Right ventricle myocardium superior (tissue), 1 donor: Measurements from ENCODE around the gene AJAP1. TPM values are rescaled to one million over a fixed set of nuclear protein-coding genes. Genes with fewer than 3 reads are reported as not detected.

Experiments
- ATAC-seq: fragments of 200-7000 bp; cut with Tn5 transposase; one replicate; pipeline ENCODE4 v1.9.1; 2020; ENCODE audit warnings: mild to moderate bottlenecking; ENCODE audit not compliant: poor library complexity
- DNase-seq: peaks from one replicate; pipeline ENCODE4 v3.0.0-alpha.2; 2020
- intact Hi-C: fragments of 100-400 bp; cut with DNase I; formaldehyde crosslinking; loops from one replicate; pipeline ENCODE4 v1.11.2; 2022
- total RNA-seq: library from RNA; stranded (reverse); fragmentation: NEBNext Ultra II Directional; extraction: Animal tissue kit (Norgen Biotek cat#: 25700); gene quantifications from one replicate; pipeline ENCODE4 v1.2.1, GENCODE V29; 2021
- donor health status: DM: no; HTN: yes; CAD: no; lungs with severe emphysema.

Gene AJAP1
- total RNA-seq, 1 donor from 2014 or later: 0.05 TPM

DNA sequence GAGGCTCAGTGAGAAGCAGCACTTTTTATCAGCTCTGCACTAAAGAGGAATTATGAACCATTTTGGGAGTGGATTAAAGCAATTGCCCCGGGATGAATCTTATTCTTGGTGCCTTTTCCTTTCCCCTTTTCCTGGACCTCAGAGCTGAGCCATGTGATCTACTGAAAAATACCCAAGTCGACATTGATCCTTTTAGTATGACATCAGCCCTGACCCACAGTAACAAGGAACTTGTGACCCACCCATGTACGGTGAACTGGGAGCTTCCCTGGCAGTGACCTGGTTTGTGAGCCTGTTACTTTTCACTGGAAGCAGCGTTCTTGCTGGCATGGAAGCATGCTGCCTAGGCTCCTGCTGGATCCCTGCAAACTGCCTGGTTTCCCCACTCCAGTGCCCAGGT is 15.9 kb downstream of the AJAP1 start:
- DNase-seq: no peak

DNA sequence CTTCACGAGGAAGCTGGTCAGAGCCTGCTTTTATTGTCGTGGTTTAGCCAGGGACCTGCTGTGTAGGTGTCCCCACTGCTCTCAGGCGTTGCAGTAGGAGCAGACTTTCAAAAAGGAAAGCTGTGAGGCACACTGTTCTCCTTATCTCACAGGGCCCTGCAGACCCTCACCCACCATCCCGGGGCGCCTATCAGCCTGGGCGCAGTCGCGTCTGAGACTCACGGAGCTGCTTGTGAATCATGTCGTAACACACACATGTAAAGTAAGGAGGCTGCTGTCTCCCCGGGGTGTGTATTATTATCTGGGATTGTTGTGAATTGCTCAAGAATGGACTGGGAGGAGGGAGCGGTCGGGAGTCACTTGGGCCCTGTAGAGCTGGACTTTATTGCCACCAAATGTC is 17.4 kb downstream of the AJAP1 start:
- no peak for ATAC-seq
- DNase-seq: no peak
- intact Hi-C loops: no loop called here

More for the DNA sequence above, 15.9 kb downstream of the AJAP1 start:
- ATAC-seq: no peak
- intact Hi-C loops: no loop called here

DNA sequence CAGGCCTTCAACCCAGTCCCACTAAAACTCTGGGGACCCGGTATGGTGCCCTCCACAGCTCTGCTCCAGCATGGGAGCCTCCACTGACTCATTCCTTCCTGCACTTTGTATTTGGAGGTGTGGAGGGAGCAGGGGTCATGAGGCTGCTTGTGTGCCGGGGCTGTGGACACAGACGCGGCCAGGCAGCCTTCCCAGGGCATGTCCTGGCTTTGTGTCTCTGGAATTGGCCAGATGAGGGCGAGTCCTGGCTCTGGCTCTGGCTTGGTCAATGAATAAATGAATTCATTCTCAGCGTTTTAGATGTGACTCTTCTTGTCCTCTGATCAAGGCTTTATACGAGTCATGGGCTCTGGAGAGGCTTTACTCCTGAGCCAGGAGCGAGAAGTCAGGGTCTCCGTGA is 19.1 kb downstream of the AJAP1 start:
- DNase-seq (no peak), ATAC-seq (no peak)
- intact Hi-C loops: no loop called here

DNA sequence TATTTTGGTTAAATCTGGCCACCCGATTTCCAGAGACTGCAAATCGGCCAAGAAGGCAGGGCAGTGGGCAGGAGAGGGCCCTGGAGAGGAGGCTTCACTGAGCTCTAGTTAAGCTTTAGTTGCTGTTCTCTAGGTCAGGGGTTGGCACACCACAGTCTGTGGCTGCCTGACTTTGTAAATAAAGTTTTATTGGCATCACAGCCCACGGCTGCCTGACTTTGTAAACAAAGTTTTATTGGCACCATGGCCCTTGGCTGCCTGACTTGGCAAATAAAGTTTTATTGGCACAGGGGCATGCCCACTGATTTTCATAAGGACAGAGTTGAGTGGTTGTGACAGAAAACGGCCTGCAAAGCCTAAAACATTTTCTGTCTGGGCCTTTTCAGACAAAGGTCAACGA is 19.7 kb downstream of the AJAP1 start:
- intact Hi-C loops: no loop called here
- DNase-seq: no peak
- no peak for ATAC-seq

DNA sequence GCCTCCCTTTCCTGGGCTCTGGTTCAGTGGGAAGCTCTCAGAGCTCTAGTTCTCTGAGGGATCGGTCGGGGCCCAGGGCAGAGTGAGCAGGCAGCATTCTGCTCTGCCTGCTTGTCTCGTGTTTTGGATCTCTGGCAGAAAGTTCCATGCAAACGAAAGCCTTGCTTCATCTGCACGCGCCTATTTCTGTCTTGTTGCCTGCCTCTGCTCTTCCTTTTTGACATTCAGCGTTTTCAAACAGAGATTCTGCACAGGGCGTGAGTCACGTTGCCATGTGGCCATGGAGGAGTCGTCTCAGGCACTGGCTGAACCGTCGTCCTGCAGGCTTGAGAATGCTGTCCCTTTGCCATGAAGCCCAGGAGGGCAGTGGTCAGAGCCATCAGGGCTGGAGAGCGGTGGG is 20.3 kb downstream of the AJAP1 start:
- intact Hi-C loops: no loop called here
- no peak for DNase-seq
- ATAC-seq: no peak

DNA sequence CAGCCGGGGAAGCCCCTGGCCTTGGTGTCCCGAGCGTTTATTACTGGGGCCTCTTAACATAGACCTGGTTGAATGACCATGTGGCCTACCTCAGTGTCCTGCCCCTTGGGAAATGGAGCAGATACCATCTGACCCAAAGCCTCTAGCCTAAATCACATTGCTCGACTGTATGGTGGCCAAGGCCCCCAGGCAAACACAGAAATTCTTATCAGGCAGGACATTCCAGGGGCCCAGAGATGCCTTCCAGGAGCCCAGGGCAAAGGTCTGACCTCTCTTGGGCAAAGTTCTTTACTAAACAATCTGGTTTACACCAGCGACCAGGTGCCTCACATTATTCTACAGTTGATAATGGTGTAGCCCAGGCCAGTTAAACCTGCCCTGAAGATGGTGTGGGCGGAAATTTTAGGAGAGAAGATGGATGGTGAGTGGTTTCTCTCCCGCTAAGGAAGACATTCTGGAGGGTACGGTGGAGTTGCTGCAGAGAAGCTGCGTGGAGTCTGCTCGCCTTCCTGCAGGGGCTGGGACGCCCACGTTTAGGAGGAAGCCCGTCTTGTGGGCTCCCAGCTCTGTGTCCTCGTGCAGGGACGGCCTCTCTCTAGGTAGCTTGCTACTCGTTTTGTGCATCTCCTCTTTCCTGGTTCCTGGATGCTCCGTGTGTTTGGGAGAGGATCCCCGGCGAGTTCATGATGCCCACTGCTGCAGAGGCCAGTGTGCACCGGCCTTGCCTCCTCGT is 21.2 kb downstream of the AJAP1 start:
- no peak for DNase-seq
- ATAC-seq: no peak
- intact Hi-C loops: no loop called here

DNA sequence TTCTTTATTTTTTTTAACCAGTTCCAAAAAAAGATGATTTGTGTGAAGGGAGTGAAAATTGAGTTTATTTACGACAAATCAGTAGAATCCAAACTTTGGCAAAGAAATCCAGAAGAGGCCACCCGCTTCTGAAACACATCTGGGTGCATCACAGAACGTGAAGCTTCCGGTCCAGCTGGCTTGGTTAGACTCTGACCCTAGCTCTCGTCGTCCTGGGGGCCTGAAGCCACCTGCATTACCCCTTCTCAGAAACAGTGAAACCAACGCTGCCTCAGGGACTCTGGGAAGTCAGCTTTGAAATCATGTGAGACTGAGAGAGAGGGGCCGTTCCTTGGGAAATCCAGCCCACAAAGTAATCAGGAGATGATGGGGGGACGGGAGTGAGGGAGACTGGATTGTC is 21.8 kb downstream of the AJAP1 start:
- ATAC-seq (no peak), DNase-seq (no peak)
- intact Hi-C loops: no loop called here

DNA sequence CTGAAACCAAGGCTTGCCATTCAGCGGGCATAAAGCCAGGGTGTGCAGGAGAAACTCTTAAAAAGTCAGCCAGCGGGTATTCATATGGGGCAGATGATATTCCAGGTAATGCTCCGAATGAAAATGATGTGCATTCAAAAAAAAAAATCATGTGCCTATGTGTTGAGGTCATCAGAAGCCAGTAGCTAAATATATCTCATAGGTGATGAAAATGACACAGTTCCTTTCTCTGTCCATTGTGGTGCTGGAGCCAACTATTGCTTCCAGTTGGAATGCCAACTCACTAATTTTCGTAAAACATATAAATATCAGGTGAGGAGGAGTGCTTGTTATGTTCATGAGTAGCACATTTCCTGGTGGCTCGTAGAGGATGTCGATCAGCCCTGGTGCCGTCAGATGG is 23.2 kb downstream of the AJAP1 start:
- ATAC-seq: no peak
- no peak for DNase-seq
- intact Hi-C loops: no loop called here

DNA sequence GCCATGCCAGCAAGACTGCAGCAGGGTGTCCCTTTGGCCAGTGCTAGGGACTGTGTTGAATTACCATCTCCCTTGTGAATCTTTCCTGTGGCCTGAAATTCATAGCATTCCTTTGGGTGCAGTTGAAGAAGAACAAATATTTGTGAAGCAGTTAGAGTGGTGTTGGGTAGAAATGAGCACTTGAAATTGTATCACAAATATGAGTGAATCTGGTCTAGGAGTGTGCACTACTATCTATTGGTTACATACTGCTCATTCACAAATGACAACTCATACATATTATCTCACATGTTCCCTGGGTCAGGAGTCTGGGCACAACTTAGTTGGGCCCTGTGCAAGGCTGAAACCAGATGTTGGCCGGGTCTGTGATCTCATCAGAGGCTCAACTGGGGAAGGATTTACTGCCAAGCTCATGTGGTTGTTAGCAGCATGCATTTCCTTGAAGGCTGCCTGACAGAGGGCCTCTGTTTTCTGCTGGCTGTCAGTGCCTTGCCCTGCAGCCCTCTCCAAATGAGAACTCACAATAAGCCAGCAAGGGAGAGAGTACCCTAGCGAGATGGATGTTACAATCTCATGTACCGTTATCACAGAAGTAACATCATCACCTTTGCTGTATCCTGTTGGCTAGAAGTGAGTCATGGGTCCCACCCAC is 23.8 kb downstream of the AJAP1 start:
- DNase-seq: no peak
- intact Hi-C loops: no loop called here

DNA sequence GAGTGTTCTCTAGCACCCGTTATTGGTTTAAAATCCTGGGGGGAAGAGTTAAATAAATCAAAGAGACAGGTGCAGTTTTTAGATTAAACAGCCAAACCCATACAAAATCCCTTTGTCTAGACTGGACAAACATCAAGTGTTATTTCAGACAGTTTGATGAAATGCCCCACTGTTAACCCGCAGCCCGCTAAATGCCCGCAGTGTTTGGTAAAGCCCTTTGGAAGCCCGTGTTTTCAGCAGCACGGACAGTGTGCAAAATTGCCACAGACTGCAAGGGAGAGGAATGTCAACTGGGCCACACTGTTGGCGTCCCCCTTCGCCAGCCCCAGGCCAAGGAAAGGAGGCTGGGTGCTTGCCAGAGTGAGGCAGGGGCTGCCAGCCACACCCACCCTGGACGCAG is 26.6 kb downstream of the AJAP1 start:
- DNase-seq: no peak
- intact Hi-C loops: no loop called here
- ATAC-seq: no peak

More for the DNA sequence above, 23.8 kb downstream of the AJAP1 start:
- no peak for ATAC-seq

DNA sequence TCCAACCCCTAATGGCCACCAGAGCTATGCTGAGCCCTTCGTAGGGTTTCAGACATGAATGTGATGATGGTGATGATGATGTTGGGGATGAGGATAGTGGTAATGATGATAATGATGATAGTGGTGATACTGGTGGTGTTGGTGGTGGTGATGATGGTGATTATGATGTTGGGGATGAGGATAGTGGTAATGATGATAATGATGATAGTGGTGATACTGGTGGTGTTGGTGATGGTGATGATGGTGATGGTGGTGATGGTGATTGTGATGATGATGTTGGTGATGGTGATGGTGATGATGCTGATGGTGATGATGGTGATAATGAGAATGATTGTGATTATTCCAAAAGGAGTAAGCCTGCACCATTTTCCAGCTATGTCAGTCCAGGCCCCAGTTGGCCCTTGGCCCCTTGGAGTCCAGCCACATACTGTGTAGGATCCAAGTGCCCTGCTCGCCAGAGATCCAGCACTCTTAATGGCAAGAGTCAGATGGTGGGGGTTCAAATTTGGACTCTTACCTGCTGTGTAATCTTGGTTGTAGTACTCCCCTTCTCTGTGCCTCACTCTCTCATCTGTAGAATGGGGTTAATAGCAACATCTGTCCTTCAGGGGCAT is 28.3 kb downstream of the AJAP1 start:
- ATAC-seq (no peak), DNase-seq (no peak)
- intact Hi-C loops: no loop called here

DNA sequence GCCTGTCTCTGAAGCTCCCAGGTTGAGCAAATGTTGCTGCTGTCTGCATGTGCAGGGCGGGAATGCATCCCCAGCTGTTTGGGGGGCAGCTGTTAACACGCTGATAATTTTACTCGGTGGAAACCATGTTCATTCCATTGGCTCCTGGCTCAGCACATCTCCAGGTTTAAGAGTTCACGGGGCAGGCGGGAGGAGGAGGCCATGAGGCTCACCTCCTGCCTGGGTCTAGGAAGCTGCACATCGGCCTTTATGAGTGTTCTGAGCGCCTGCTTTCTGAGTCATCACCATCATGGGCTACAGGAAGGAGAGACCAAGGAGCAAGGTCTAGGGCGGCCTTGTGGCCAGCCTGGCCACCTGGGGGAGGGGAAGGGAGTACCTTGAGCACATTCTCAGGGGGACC is 29.7 kb downstream of the AJAP1 start:
- intact Hi-C loops: no loop called here
- DNase-seq: no peak
- no peak for ATAC-seq

DNA sequence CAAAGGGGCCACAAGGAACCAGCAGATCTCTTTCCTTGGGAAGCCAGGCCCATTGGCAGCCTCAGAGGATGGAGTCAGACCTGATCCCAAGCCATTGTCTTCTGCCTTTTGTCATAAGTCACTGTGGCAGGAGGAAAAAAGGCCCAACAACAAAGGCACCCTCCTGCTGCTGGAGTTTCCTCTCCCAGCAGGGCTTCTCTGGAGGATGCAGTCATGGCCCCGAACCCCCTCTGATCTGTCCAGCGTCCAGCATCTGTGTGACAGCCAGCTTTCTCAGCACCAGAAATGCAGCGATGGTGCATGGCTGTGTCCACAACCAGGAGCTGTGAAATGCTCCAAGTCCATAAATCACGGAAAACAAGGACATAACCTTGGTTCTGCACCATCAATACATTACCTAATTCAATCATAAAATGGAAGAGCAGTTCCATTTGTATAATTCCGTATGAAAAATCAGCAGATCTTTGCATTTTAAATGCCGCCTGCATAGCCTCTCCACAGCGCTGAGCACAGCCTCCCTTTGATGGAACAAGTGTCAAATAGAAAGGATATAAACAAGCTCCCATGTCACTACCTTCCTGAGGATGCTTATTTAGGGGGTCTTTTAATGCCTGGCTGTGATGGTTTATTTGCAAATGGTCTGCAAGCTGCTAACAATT is 30.6 kb downstream of the AJAP1 start:
- DNase-seq (no peak), ATAC-seq (no peak)
- intact Hi-C loops: no loop called here

DNA sequence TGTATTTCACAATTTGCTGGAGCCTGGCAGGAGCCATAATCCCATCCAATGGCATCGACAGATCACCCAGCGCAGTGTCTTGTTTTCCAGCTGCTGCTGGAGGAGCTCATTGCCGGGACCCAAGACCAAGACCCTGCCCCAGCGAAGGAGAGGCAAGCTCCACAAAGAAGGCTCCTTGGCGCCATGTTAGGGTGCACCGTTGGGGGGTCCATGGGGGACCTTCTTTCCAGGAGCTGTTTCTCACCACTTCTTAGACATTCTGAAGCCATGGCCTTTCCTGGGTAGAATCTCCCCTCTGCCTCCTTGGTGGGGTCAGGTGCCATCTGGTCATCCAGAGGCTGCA is 31.1 kb downstream of the AJAP1 start:
- ATAC-seq: no peak
- intact Hi-C loops: no loop called here
- no peak for DNase-seq

DNA sequence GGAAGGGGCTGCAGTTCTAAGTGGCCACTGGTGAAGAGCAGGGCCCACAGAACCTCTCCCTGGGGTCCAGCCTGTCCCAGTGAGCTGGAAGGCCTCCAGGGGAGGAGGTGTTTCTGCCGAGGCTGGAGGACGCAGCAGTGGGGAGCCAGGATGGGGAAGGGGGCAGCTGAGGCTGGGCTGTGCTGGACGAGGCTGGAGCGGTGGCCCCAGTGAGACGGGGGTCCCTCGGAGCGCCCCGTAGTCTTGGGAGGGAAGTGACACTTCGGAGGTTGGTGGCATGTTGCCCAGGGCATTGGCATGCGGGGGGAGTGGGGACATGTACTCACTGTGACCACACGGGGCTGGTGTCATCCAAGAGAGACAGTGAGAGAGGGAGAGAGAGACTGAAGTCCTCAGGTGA is 33.5 kb downstream of the AJAP1 start:
- DNase-seq (no peak), ATAC-seq (no peak)
- intact Hi-C loops: no loop called here

DNA sequence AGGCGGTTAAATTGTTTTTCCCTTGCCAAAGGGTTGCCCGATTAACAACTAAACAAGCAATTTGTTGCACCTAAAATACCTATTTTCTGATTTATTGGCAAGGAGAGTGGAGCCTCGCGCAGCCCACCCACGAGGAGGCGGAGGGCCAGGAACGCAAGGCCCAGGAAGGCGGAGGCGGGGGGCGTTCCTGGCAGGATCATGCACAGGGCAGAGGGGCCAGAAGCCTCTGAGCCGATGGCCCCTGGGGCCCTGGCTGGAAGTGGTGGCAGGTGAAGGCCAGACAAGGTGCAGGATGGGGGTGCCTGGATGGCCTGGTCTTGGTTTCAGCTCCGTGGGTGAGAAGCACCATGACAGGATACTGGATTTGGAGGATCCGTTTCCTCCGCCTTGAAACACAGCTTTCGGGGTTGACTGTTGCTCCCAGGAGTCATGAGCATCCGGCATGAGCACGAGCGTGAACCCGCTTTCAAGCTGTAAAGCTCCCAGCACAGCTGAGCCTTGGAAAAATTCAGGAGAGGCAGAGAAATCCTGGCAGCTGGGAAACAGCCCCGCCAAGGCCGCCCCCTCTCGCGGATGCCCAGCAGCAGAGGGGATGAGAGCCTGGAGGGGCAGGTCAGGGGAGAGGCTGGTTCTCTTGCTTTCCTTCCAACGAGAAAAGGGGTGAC is 35.0 kb downstream of the AJAP1 start:
- intact Hi-C loops: no loop called here
- DNase-seq: no peak
- no peak for ATAC-seq

DNA sequence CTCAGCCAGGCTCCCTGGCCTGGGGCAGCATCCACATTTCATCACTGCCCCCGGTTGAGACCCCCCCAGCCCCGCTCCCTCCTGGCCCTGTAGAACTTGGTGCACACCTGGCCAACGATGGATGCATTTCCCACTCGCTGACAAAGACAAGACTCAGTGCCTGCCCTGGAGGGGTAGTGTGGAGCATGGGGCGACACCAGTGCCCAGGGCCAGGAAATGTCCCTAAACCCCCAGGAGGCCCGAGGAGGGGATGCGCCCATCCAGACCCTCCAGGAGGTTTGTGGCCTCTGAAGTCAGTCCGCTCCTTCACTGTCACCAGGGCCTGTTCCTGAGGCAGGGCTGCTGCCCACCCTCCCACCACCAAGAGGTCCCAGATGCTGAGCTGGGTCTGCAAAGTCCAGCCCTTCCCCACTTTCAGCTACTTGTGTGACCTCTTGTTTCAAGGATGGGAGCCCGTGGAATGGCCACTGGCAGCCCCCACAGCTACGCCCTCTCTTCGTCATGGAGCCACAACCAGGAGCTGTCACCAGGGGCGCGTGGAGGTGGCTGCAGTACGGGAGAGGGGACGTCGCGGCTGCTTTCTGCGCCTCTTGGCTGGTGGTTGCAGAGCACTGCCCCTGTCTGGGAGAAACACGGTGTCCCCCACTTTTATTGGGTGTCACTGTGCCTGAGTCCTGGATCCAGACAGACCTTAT is 35.7 kb downstream of the AJAP1 start:
- intact Hi-C loops: no loop called here
- DNase-seq: no peak
- ATAC-seq: no peak

DNA sequence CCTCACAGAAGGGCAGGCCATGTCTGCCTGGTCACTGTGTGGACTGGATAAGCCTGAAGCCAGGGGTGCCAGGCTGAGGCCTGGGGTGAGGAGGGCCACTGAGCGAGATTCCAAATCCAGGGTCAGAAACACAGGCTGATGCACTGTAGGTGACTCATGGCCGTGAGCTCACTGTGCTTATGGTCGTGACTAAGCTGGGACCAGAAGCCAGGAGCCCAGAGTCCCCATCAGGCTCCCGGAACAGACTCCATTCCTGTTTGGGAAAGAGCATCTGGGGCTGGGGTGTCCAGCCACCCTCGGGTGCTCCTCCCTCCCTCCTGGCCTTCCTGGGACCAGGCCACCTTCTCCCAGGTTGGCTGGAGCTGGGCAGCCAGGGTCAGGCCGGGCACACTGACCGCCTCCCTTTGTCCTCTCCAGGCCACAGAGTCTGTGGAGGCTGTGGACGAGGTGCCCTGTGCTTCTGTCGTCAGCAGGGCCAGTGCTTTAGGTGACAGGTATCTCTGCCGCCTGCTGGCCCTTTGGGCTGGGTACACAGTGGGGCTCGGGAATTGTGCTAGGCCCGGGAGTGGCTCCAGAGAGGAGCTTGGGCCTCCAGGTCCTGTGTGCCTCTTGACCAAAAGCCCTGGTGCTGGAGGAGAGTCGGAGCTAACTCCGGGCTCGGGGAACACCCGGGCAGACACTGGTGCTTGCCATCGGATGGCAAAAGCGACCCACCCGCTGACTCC is 36.7 kb downstream of the AJAP1 start:
- ATAC-seq: no peak
- DNase-seq: no peak
- intact Hi-C loops: no loop called here
